Activated T-cell treated with anti-CD3 and anti-CD28 coated beads, Interleukin-2, amount 50 U/mL, for 1 hour (primary cell): ENCODE results near the gene HSD17B12.
"Not testable (repeated sequence)": the region's sequence is repeated elsewhere in the genome, so short reads cannot be mapped to it uniquely, and the experiment has no call there.

ENCODE experiments used
- DNase-seq: peaks from one replicate; pipeline ENCODE4 v3.0.0-alpha.2; 2020

HSD17B12 gene

DNA sequence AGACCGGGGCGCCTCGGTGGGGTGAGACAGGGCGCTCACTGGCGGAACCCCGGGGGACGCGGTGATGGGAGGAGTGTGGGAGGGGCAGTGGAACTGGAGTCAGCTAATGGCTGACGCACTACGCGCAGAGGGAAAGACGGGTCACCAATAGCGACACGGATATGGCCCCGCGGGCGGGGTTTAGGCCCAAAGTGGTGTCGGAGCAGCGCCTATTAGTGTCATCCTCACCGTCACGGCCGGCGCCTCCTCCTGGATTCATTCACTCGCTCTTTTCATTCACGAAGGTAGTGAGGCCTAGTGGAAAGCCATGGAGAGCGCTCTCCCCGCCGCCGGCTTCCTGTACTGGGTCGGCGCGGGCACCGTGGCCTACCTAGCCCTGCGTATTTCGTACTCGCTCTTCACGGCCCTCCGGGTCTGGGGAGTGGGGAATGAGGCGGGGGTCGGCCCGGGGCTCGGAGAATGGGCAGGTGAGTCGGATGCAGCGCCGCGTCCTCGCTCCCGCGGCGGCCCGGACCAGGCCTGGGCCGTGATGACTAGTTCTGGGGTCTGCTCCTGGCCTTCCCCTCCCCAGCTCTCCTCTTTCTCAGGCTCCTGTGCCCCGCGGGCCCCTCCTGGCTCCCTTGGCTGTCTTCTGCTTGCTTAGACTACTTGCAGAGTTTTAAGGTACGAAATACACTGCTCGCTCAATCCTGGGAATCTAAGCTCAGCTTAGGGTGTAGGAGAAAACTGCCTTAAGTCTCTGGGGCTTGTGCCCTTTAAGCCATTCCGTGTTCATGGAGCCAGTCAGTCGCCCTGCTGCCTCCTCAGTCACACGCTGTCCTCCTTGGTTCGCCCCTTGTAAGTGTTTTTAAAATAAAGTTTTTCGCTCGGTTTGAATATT is at the start of gene HSD17B12:
Gene HSD17B12 (plus strand): TSS at position 218 of the 880 bp plus-strand sequence. CDS start 90 bp downstream, at position 308.
- peak; percentile 98 for DNase-seq

DNA sequence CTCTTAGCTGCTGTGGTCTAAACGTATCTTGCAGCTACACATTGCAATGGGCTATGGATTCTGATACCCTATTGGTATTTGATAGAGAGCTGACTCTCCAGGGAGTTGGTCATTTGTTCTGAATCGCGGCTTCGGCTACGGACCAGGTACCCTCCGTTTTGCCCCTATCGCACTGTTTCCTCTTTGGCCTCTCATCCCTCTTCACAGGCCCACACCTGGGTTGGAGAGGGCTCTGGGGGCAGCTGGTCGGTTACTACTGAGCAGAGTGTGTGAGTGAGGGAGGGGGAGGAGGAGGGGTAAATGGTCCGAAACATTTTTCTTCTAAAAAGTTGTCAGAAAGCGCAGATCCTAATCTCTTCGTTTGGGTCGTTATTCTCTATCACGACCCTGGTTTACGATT is 48.8 kb upstream of the HSD17B12 start:
- no peak for DNase-seq

GRCh38 chr11:43632181-43632580 is 48.4 kb upstream of the HSD17B12 start:
- no peak for DNase-seq

GRCh38 chr11:43638717-43639116 is 41.8 kb upstream of the HSD17B12 start:
- no peak for DNase-seq

- no peak for DNase-seq
These were observed 41.3 kb upstream of the HSD17B12 start for GRCh38 chr11:43639224-43639623.

DNA sequence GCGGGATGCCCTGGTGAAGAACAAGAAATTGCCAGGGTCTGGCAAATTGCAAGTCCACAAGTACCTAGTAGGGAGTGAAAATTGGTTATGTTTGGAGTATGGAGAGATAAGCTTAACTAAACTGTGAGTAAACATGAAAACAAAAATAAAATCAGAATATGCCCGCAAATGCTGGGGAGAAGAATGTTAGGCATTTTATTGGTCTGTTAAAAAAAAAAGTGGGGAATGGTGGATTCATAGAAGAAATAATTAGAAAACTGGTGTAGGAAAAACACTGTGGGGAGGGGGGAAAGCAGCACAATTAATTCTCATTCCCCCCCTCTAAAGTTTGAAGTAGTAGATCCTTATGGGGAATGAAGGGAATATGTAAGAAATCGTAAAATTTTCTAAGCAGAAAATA is 40.6 kb upstream of the HSD17B12 start:
- no peak for DNase-seq

GRCh38 chr11:43643898-43644620 is 36.5 kb upstream of the HSD17B12 start:
- DNase-seq, result peak; percentile 84

GRCh38 chr11:43644621-43645299 is 35.8 kb upstream of the HSD17B12 start:
- no peak for DNase-seq

- no peak for DNase-seq
These were observed 33.8 kb upstream of the HSD17B12 start for GRCh38 chr11:43646767-43647166.

- DNase-seq, result no peak
These were observed 31.6 kb upstream of the HSD17B12 start for GRCh38 chr11:43648888-43649287.

DNA sequence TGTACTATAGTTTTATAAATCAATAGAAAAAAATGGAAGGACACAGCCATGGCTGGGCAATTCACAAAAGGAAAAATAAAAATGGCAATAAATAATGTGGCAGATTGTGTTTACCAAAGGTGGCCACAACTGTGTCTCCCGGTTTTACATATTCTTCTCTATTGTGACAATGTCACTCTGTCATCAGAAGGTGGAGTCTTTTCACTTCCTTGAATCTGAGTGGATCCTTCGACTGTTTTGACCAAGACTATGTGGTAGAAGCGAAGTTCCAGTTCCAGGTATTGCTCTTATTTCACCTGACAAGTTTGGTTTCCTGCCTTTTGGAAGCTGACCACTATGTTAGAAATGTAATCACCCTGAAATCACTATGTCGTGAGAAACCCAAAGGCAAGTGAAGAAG is 31.0 kb upstream of the HSD17B12 start:
- DNase-seq, result no peak

DNA sequence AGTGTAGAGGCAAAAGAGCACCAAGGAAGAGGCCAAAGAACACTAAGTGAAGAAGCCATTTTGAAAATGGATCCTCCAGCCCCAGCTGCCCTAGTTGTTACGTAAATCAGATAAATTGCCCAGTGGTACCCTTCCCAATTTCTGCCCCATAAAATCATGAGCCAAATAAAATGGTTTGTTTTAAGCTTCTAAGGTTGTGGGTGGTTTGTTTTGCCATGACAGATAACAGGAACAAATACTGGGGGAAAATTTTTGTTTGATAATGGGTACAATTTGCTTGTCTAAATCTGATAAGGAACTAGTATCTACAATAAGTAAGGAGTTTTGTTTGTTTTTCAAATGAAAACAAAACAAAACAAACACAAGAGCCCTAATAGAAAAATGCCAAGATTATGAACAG is 30.6 kb upstream of the HSD17B12 start:
- no peak for DNase-seq

DNA sequence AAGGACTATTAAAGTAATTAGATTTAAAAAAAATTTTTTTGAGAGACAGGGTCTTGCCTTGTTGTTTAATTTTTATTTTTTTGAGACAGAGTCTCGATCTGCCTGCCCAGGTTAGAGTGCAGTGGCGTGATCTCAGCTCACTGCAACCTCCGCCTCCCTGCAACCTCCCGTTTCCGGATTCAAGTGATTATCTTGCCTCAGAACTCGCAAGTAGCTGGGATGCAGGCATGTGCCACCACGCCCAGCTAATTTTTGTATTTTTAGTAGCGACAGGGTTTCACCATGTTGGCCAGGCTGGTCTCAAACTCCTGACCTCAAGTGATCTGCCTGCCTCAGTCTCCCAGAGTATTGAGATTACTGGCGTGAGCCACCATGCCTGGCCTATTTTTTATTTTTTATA is 17.5 kb upstream of the HSD17B12 start:
- DNase-seq, result not testable (repeated sequence)

- DNase-seq, result no peak
These were observed 16.2 kb upstream of the HSD17B12 start for GRCh38 chr11:43664295-43664694.

DNA sequence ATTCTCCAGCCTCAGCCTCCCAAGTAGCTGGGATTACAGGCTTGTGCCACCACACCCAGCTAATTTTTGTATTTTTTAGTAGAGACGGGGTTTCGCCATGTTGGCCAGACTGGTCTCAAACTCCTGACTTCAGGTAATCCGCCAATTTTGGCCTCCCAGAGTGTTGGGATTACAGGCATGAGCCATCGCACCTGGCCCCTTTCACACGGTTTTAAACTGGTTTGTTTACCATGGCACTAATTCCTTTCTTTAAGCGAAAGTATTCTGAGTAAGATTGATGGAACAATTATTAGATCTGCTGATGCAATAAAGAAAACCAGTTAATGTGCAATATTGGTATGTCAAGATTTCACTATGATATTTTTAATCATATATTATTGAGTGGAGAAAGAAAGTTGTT is 9.3 kb upstream of the HSD17B12 start:
- DNase-seq, result not testable (repeated sequence)

- DNase-seq, result no peak
These were observed 6.0 kb upstream of the HSD17B12 start for GRCh38 chr11:43674560-43674959.

GRCh38 chr11:43676933-43677332 is 3.6 kb upstream of the HSD17B12 start:
- no peak for DNase-seq

GRCh38 chr11:43681401-43681942 is 934 bp downstream of the HSD17B12 start:
- DNase-seq, result no peak

- DNase-seq, result not testable (repeated sequence)
These were observed 1.5 kb downstream of the HSD17B12 start for GRCh38 chr11:43682081-43682480.

DNA sequence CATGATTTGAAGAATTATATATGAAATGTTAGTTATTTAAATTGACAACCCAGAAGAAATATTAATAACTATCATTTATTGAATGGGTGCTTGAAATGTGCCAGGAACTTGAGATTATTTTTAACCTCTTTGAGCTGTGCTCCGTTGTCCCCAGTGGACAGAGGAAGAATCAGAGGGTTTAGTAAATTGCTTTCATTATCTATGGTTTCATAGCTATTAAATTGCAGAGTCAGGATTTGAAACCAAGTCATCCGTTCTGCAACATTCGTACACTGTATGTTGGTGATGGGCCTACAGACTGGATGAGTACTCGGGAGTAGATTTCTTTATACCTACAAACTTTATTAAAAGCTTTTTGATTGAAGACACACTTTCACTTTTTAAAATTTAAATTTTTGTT is 4.9 kb downstream of the HSD17B12 start:
- no peak for DNase-seq

DNA sequence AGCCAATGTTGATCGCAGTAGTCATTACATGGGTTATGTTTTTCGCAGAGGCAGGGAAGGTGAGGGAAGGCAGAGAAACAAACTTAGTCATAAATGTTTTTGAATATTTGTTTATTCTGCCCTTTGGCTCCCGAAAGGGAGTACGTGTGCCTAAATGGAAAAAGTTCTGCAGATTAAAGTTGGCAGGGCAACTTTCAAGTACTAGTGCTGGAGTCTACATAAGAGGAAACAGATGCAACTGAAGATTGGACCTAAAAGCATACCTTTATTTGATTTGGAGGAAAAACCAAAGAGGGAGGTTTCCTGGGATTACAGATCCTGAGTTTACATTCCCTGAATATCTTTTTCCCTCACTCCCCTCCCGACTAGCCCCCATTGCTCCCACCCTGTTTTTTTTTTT is 5.7 kb downstream of the HSD17B12 start:
- DNase-seq, result no peak

- no peak for DNase-seq
These were observed 6.7 kb downstream of the HSD17B12 start for GRCh38 chr11:43687120-43687791.

DNA sequence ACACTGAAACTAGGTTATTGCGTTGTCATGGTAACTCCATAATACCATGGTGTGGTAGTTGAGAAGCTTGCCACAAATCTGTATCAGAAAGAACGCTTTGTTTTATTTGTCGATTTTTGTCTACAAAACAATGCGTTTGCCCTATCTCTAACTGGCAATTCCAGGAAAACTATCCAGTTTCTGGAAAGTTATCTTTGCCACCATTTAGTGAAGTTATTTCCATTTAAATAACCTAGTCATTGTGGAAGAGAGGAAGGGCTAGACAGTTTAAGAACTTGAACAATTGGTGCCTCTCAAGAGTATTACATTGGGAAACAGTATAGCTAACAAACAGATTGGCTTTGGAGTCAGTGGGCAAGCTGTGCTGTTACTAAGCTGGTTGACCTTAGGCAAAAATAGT is 7.9 kb downstream of the HSD17B12 start:
- DNase-seq, result no peak
